Measurements from ENCODE around the gene SBF1. TPM values are rescaled to one million over a fixed set of nuclear protein-coding genes. Genes with fewer than 3 reads are reported as not detected.

Gene SBF1
- total and polyA plus RNA-seq, 2 of the 13 experiments (the other 11 are each of a cell fraction or from before 2014, with no cell fraction given) = 31.7 to 40.9 TPM

DNA sequence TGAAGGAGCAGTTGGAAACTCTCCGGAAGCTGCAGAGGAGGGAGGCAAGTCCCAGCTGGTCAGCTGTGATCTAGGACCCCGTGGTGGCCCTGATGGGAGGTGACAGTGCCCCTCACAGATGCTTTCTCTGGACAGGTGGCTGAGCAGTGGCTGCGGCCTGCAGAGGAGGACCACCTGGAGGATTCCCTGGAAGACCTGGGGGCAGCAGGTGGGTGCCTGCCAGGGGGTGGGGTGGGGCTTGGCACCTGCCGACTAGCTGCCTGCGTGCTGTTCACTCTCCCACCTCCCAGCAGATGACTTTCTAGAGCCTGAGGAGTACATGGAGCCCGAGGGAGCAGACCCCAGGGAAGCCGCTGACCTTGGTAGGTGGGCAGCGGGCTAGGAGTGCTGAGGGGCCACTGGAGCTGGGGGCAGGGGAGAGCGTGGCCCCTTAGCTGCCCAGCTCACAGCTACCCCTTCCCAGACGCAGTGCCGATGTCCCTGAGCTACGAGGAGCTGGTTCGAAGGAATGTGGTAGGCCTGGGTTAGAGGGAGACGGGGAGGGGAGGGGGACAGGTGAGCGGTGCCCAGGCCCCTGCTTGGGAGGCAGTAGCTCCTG lies 47.5 kb upstream of the SBF1 start (continued):
- TF ChIP-seq ZBTB39 (CRISPR knock-in tag; IDR thresholded peaks at IDR 0.05) (no peak), THAP7 (CRISPR knock-in tag; IDR thresholded peaks at IDR 0.05) (no peak), POLR2G (IDR thresholded peaks at IDR 0.05; ENCODE audit: low read depth, low read length) (no peak), ZFP1 (CRISPR knock-in tag; IDR thresholded peaks at IDR 0.05) (no peak), PAWR (CRISPR knock-in tag; IDR thresholded peaks at IDR 0.05; ENCODE audit: borderline replicate concordance) (no peak)

DNA sequence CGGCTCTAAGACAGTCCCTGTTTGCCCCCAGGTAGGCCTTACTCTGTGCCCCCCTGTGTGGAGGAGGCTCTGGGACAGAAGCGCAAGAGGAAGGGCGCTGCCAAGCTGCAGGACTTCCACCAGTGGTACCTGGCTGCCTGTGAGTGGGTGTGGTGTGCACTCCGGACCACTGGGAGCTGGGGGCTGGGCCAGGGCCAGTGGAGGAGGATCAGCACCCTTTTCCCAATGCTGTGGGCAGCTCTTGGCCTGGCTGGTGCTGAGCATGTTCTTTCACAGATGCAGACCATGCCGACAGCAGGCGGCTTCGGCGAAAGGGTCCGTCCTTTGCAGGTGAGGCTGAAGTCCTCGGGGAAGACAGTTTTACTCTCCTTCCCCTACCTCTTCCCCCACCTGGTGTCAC lies 46.9 kb upstream of the SBF1 start:
- Histone ChIP-seq H3K27me3 (ENCODE audit: control insufficient read depth in 1 of 2, insufficient read depth in 2 of 2, low read length in 2 of 2) (no peaks in the 10 kb centered on the region), H3K9ac (ENCODE audit: insufficient read depth, low read depth, low read length) (no peak overlapping the region), H3K9me3 (ENCODE audit: low read length) (no peaks in the 10 kb centered on the region), H3K79me2 (ENCODE audit: insufficient read depth, low read length) (peaks cover 19% of the 10 kb centered on the region), H3K27ac (ENCODE audit: extremely low read length, insufficient read depth, low read length) (no peak overlapping the region), H3K4me3 (replicated peaks in 1 of 3; ENCODE audit: insufficient read depth in 1 of 3, low read depth in 2 of 3, low read length in 3 of 3) (no peak overlapping the region), H3K36me3 (replicated peaks in 1 of 2; ENCODE audit: control insufficient read depth in 1 of 2, insufficient read depth in 2 of 2, low read length in 2 of 2) (peaks cover 19 to 55% of the 10 kb centered on the region in 2 experiments; a peak in 4 of 5 replicates), H3K4me2 (ENCODE audit: low read depth, low read length) (no peak overlapping the region), H2AFZ (ENCODE audit: low read length) (no peak overlapping the region), H4K20me1 (ENCODE audit: insufficient read depth, low read length) (peaks cover 19% of the 10 kb centered on the region), H3K4me1 (ENCODE audit: insufficient read depth, low read length) (peaks cover 16% of the 10 kb centered on the region)
- WGBS (ENCODE audit: low lambda C conversion rate) = 100% methylated on average over 4 of the region's 10 CpGs
- in situ Hi-C loops (cut with HindIII; ENCODE audit: extremely low pct_ligation_motif_present, low pct_unique_long_range_greater_than_20kb) (no loop called here), intact Hi-C loops (cut with micrococcal nuclease; ENCODE audit: unreplicated experiment) (no loop called here)
- ChIA-PET CTCF (ENCODE audit: low intra/inter-chr PET ratio, low total read pairs) (no interaction called here), POLR2A (no interaction called here)
- FAIRE-seq = no peak
- DNase-seq (ENCODE audit: low spot score) = no peak
- no peak for ATAC-seq
- BruUV-seq (replicated peaks) = no TSS peak
- TF ChIP-seq ZBTB34 (CRISPR knock-in tag; IDR thresholded peaks at IDR 0.05) (no peak), ZNF3 (CRISPR knock-in tag; IDR thresholded peaks at IDR 0.05) (no peak), KIAA2018 (CRISPR knock-in tag; IDR thresholded peaks at IDR 0.05; ENCODE audit: borderline replicate concordance) (no peak), ISX (CRISPR knock-in tag; conservative IDR thresholded peaks at IDR 0.05) (no peak), ZNF225 (CRISPR knock-in tag; IDR thresholded peaks at IDR 0.05) (no peak), JARID2 (CRISPR knock-in tag; IDR thresholded peaks at IDR 0.05; ENCODE audit: insufficient replicate concordance) (no peak)

Measured in HepG2 (cell line).